Thyroid gland (tissue), 4 donors: ENCODE results near the gene HPCAL1. TPM values are rescaled to one million over a fixed set of nuclear protein-coding genes. Genes with fewer than 3 reads are reported as not detected.

Experiments
- DNase-seq, 2 donors: peaks; one replicate each; pipeline ENCODE4 v3.0.0-alpha.2; 2019
- H3K27ac ChIP-seq, 3 donors: fragments of 200-600 bp; sonication (generic); 1 replicate in 2 of 3; 2 replicates in 1 of 3; pipeline ENCODE4 v1.5.1; 2016 to 2019; ENCODE audit warnings: mild to moderate bottlenecking in 1 of 3, moderate library complexity in 1 of 3
- H3K27me3 ChIP-seq: fragments of 200-600 bp; sonication (generic); one replicate; pipeline ENCODE4 v1.5.1; 2019
- H3K36me3 ChIP-seq, 2 donors: fragments of 200-600 bp; sonication (generic); one replicate each; pipeline ENCODE4 v1.5.1; 2016 to 2019
- H3K4me1 ChIP-seq, 2 donors: fragments of 200-600 bp; sonication (generic); one replicate each; pipeline ENCODE4 v1.5.1; 2017 to 2019
- H3K4me3 ChIP-seq, 3 donors: fragments of 200-600 bp; sonication (generic); replicated peaks in 1 of 3; 1 replicate in 2 of 3; 2 replicates in 1 of 3; pipeline ENCODE4 v1.5.1; 2016; ENCODE audit warnings: mild to moderate bottlenecking in 1 of 3
- H3K9me3 ChIP-seq: fragments of 200-600 bp; sonication (generic); one replicate; pipeline ENCODE4 v1.5.1; 2017
- CTCF ChIP-seq, 6 experiments: fragments of 200-600 bp in 3 of 6; fragments of 450-650 bp in 3 of 6; sonication (generic) in 3 of 6; IDR thresholded peaks; one replicate each; pipeline ENCODE4 v1.5.1; 2016 to 2019; ENCODE audit warnings: antibody characterized with exemption in 6 of 6, mild to moderate bottlenecking in 2 of 6, inconsistent platforms in 1 of 6, moderate library complexity in 1 of 6
- POLR2A ChIP-seq, 2 donors: fragments of 450-650 bp; IDR thresholded peaks; one replicate each; pipeline ENCODE4 v1.6.1; 2017; ENCODE audit warnings: antibody characterized with exemption in 2 of 2, mild to moderate bottlenecking in 2 of 2, moderate library complexity in 1 of 2
- WGBS, 2 donors: methylation state at CpG; one replicate each; pipeline ENCODE4 v1.1.5; 2017; 5-methylcytosine and 5-hydroxymethylcytosine counted together
- intact Hi-C: fragments of 100-400 bp; cut with DNase I; formaldehyde crosslinking; loops from one replicate; pipeline ENCODE4 v1.15.1; 2023
- total RNA-seq, 4 donors: library from RNA; depleted of rRNA; stranded (reverse); fragments of >200 nt; gene quantifications; one replicate each; pipeline ENCODE4 v1.2.3, GENCODE V29; 2016

HPCAL1 gene
- total RNA-seq, 4 donors from 2014 or later, result 39.9 to 84.2 (median 64.8) TPM

GRCh38 chr2:10310309-10310888 is 7.7 kb downstream of the HPCAL1 start:
- H3K27ac ChIP-seq, result no peak overlapping the region
- no peaks in the 10 kb centered on the region for H3K36me3 ChIP-seq
- intact Hi-C loops, result no loop called here
- H3K4me1 ChIP-seq, result peaks cover 0 to under 1% of the 10 kb centered on the region in 2 donors
- no peak overlapping the region for H3K4me3 ChIP-seq
- no peak for TF ChIP-seq POLR2A (IDR thresholded peaks at IDR 0.05)
- DNase-seq, result no peak
- no peaks in the 10 kb centered on the region for H3K9me3 ChIP-seq
- WGBS, 2 donors, result 91 to 92% methylated on average over 12 to 14 of the region's 14 CpGs
- H3K27me3 ChIP-seq, result no peaks in the 10 kb centered on the region

GRCh38 chr2:10311736-10312135 is 9.0 kb downstream of the HPCAL1 start:
- Histone ChIP-seq H3K4me3 (no peak overlapping the region), H3K27me3 (no peaks in the 10 kb centered on the region)
- 85 to 97% methylated on average over 4 of the region's 4 CpGs for WGBS, 2 donors

GRCh38 chr2:10312437-10312957 is 9.8 kb downstream of the HPCAL1 start:
- 94% methylated on average over 5 of the region's 5 CpGs for WGBS, 2 donors
- Histone ChIP-seq H3K27ac (no peak overlapping the region), H3K4me1 (peaks cover 0 to 5% of the 10 kb centered on the region in 2 donors), H3K27me3 (no peaks in the 10 kb centered on the region), H3K36me3 (no peaks in the 10 kb centered on the region), H3K9me3 (no peaks in the 10 kb centered on the region), H3K4me3 (no peak overlapping the region)
- intact Hi-C loops, result no loop called here
- TF ChIP-seq CTCF (IDR thresholded peaks at IDR 0.05) (no peak), POLR2A (IDR thresholded peaks at IDR 0.05) (no peak)
- no peak for DNase-seq

More at GRCh38 chr2:10311736-10312135, 9.0 kb downstream of the HPCAL1 start:
- H3K4me1 ChIP-seq, result peaks cover 0 to 5% of the 10 kb centered on the region in 2 donors
- intact Hi-C loops, result no loop called here
- H3K27ac ChIP-seq, result no peak overlapping the region
- no peaks in the 10 kb centered on the region for H3K9me3 ChIP-seq
- no peaks in the 10 kb centered on the region for H3K36me3 ChIP-seq
- no peak for DNase-seq
- TF ChIP-seq CTCF (IDR thresholded peaks at IDR 0.05), result no peak
- TF ChIP-seq POLR2A (IDR thresholded peaks at IDR 0.05), result no peak

GRCh38 chr2:10316336-10316735 is 13.6 kb downstream of the HPCAL1 start:
- TF ChIP-seq CTCF (IDR thresholded peaks at IDR 0.05) (no peak), POLR2A (IDR thresholded peaks at IDR 0.05) (no peak)
- intact Hi-C loops, result no loop called here
- Histone ChIP-seq H3K27ac (no peak overlapping the region), H3K4me1 (peaks cover 0 to 5% of the 10 kb centered on the region in 2 donors), H3K36me3 (no peaks in the 10 kb centered on the region), H3K9me3 (no peaks in the 10 kb centered on the region), H3K27me3 (no peaks in the 10 kb centered on the region), H3K4me3 (no peak overlapping the region)
- WGBS, 2 donors, result 82 to 89% methylated on average over 6 of the region's 6 CpGs
- DNase-seq, result no peak

GRCh38 chr2:10316860-10317259 is 14.2 kb downstream of the HPCAL1 start:
- Histone ChIP-seq H3K27ac (no peak overlapping the region), H3K36me3 (no peaks in the 10 kb centered on the region), H3K9me3 (no peaks in the 10 kb centered on the region), H3K27me3 (no peaks in the 10 kb centered on the region), H3K4me3 (no peak overlapping the region), H3K4me1 (peaks cover 0 to 5% of the 10 kb centered on the region in 2 donors)
- intact Hi-C loops, result no loop called here
- TF ChIP-seq CTCF (IDR thresholded peaks at IDR 0.05), result no peak
- no peak for TF ChIP-seq POLR2A (IDR thresholded peaks at IDR 0.05)
- WGBS, 2 donors, result 87% methylated on average over 7 of the region's 7 CpGs
- DNase-seq, result no peak
